ENCODE measurements around the gene CALN1.

- TF ChIP-seq CTCF (IDR thresholded peaks at IDR 0.05; ENCODE audit: poor library complexity) (peak; percentile 23), EZH2phosphoT487 (IDR thresholded peaks at IDR 0.05; ENCODE audit: low read depth, severe bottlenecking, unreplicated experiment) (no peak), EZH2 (IDR thresholded peaks at IDR 0.05; ENCODE audit: borderline replicate concordance) (no peak)
Measured at GRCh38 chr7:71746006-71746405, 666.1 kb downstream of the CALN1 start.
